8988T (cell line): ENCODE results near the gene ADAMTS10.
A peak's percentile ranks its signal among the peaks of the same experiment; 100 is the strongest.
"Not testable (repeated sequence)": the region's sequence is repeated elsewhere in the genome, so short reads cannot be mapped to it uniquely, and the experiment has no call there.

Experiments
- DNase-seq: peaks from one replicate; pipeline ENCODE4 v3.0.0; 2011

ADAMTS10 gene

GRCh38 chr19:8610041-8610935 lies at the start of gene ADAMTS10:
Gene ADAMTS10, minus strand, starts transcription at chr19:8610715. Its CDS starts 5,005 bp downstream, at chr19:8605710.
- no peak for DNase-seq

GRCh38 chr19:8659905-8660304 lies 49.4 kb upstream of the ADAMTS10 start:
- no peak for DNase-seq

GRCh38 chr19:8657869-8658268 lies 47.4 kb upstream of the ADAMTS10 start:
- DNase-seq: no peak

GRCh38 chr19:8655340-8655709 lies 44.8 kb upstream of the ADAMTS10 start:
- no peak for DNase-seq

- DNase-seq: peak; percentile 61
These were observed 44.2 kb upstream of the ADAMTS10 start for GRCh38 chr19:8654591-8655339.

- no peak for DNase-seq
These were observed 37.7 kb upstream of the ADAMTS10 start for GRCh38 chr19:8648240-8648639.

GRCh38 chr19:8643860-8644653 lies 33.5 kb upstream of the ADAMTS10 start:
- no peak for DNase-seq

GRCh38 chr19:8642561-8642960 lies 32.0 kb upstream of the ADAMTS10 start:
- no peak for DNase-seq

- DNase-seq: no peak
These were observed 31.5 kb upstream of the ADAMTS10 start for GRCh38 chr19:8641908-8642547.

GRCh38 chr19:8641221-8641907 lies 30.8 kb upstream of the ADAMTS10 start:
- no peak for DNase-seq

- DNase-seq: no peak
These were observed 30.0 kb upstream of the ADAMTS10 start for GRCh38 chr19:8640402-8641004.

GRCh38 chr19:8639821-8640401 lies 29.4 kb upstream of the ADAMTS10 start:
- no peak for DNase-seq

- DNase-seq: peak; percentile 50
These were observed 27.6 kb upstream of the ADAMTS10 start for GRCh38 chr19:8638078-8638619.

- not testable (repeated sequence) for DNase-seq
These were observed 26.6 kb upstream of the ADAMTS10 start for GRCh38 chr19:8637070-8637469.

- DNase-seq: no peak
These were observed 24.9 kb upstream of the ADAMTS10 start for GRCh38 chr19:8635422-8635821.

GRCh38 chr19:8631425-8631819 lies 20.9 kb upstream of the ADAMTS10 start:
- DNase-seq: no peak

- DNase-seq: no peak
These were observed 20.4 kb upstream of the ADAMTS10 start for GRCh38 chr19:8630796-8631424.

- DNase-seq: no peak
These were observed 19.6 kb upstream of the ADAMTS10 start, which contains the start of gene NFILZ for GRCh38 chr19:8629996-8630683. Gene NFILZ, plus strand, starts transcription at chr19:8630633. Its CDS starts 46,133 bp downstream, at chr19:8676766.

- DNase-seq: no peak
These were observed 18.7 kb upstream of the ADAMTS10 start for GRCh38 chr19:8629184-8629583.

- DNase-seq: no peak
These were observed 16.3 kb upstream of the ADAMTS10 start for GRCh38 chr19:8626842-8627241.
